RWPE1 (cell line): ENCODE data around the gene STK40.

Source experiments
- CTCF ChIA-PET: fragments of 350-600 bp; sonication (Branson Sonifier 250); formaldehyde crosslinking; extraction: SDS; loops from one replicate; lab custom pipeline; 2021; lab: Yijun Ruan, JAX
- POLR2A ChIA-PET: fragments of 400-600 bp; formaldehyde crosslinking; extraction: SDS; loops from one replicate; lab custom pipeline; 2020; ENCODE audit warnings: antibody characterized with exemption; ENCODE audit not compliant: low non-redundant PET; lab: Yijun Ruan, JAX
- DNase-seq: peaks from one replicate; pipeline ENCODE4 v3.0.0; 2012; ENCODE audit warnings: low spot score
- H3K27ac ChIP-seq: fragments of 450-650 bp; 2 replicates; pipeline ENCODE4 v1.5.1; 2017
- CTCF ChIP-seq: fragments of 450-650 bp; conservative IDR thresholded peaks from 2 replicates; pipeline ENCODE4 v1.5.1; 2017; ENCODE audit warnings: low read depth, mild to moderate bottlenecking

STK40 gene

GRCh38 chr1:36385410-36386264 is at the start of gene STK40:
STK40 (minus strand) TSS chr1:36385924; CDS start chr1:36361332, 24,592 bp downstream.
- ChIA-PET POLR2A (interaction anchor here (0.6 to 1.5 kb wide), 4 partner anchors 12 to 120 kb away, joined by 3 to 7 read pairs (median 4); partner anchors contain the start of gene LSM10), CTCF (interaction anchor here (1.6 kb wide), 1 partner anchor 43 kb away, joined by 3 read pairs; no protein-coding TSS in a partner anchor)
- peak within 1 kb of the TSS; percentile 90 for H3K27ac ChIP-seq
- TF ChIP-seq CTCF: no peak
- DNase-seq: peak; percentile 96

- no peak for TF ChIP-seq CTCF
- H3K27ac ChIP-seq: no peak overlapping the region
- ChIA-PET POLR2A (no interaction called here), CTCF (interaction anchor here (0.7 kb wide), 1 partner anchor 17 kb away, joined by 3 read pairs; the partner anchor contains the start of gene OSCP1)
- no peak for DNase-seq
Observed at GRCh38 chr1:36433102-36433501, 47.4 kb upstream of the STK40 start.

GRCh38 chr1:36432616-36433015 is 46.9 kb upstream of the STK40 start:
- ChIA-PET CTCF (no interaction called here), POLR2A (no interaction called here)
- H3K27ac ChIP-seq: no peak overlapping the region
- no peak for DNase-seq
- TF ChIP-seq CTCF: no peak

- POLR2A ChIA-PET: no interaction called here
Observed at GRCh38 chr1:36425791-36426190, 40.1 kb upstream of the STK40 start.

GRCh38 chr1:36421649-36422048 is 35.9 kb upstream of the STK40 start:
- DNase-seq: no peak
- POLR2A ChIA-PET: no interaction called here
- H3K27ac ChIP-seq: no peak overlapping the region; the same call in 1 of the 2 replicates
- CTCF ChIA-PET: interaction anchor here (0.5 to 1.5 kb wide), 3 partner anchors 79 to 1485 kb away, joined by 3 to 15 read pairs (median 3); no protein-coding TSS in a partner anchor
- no peak for TF ChIP-seq CTCF

More at GRCh38 chr1:36425791-36426190, 40.1 kb upstream of the STK40 start:
- peak; percentile 43 for DNase-seq
- TF ChIP-seq CTCF: no peak
- H3K27ac ChIP-seq: no peak overlapping the region
- CTCF ChIA-PET: interaction anchor here (0.6 to 1.1 kb wide), 2 partner anchors 10 to 140 kb away, joined by 4 read pairs; no protein-coding TSS in a partner anchor

- peak overlapping the region; percentile 49 for H3K27ac ChIP-seq
- ChIA-PET CTCF (interaction anchor here (0.5 to 2.0 kb wide), 5 partner anchors 23 to 1486 kb away, joined by 3 to 17 read pairs (median 5); partner anchors contain the start of gene LSM10), POLR2A (no interaction called here)
- DNase-seq: peak; percentile 66
- peak; percentile 93 for TF ChIP-seq CTCF
Observed at GRCh38 chr1:36420836-36421317, 35.2 kb upstream of the STK40 start.
